Measurements from ENCODE around the gene CFAP45. TPM values are rescaled to one million over a fixed set of nuclear protein-coding genes. Genes with fewer than 3 reads are reported as not detected.

CFAP45 gene
- total RNA-seq: under 0.01 and 0.22 TPM in 2 replicates

GRCh38 chr1:159900086-159900680, at the start of gene CFAP45:
Gene CFAP45, minus strand, starts transcription at chr1:159900165. Its CDS starts 67 bp downstream, at chr1:159900098.
- peak; percentile 66 to 85 for DNase-seq (ENCODE audit: low read depth in 2 of 2)

GRCh38 chr1:159949123-159949522, 49.2 kb upstream of the CFAP45 start:
- DNase-seq (ENCODE audit: low read depth in 2 of 2): no peak

- DNase-seq (ENCODE audit: low read depth in 2 of 2): no peak
These were observed 48.0 kb upstream of the CFAP45 start for GRCh38 chr1:159947942-159948341.

GRCh38 chr1:159946242-159947187, 46.5 kb upstream of the CFAP45 start:
- DNase-seq (ENCODE audit: low read depth in 2 of 2): no peak

- peak; percentile 48 to 90 for DNase-seq (ENCODE audit: low read depth in 2 of 2)
These were observed 45.7 kb upstream of the CFAP45 start, which contains the start of gene IGSF9 for GRCh38 chr1:159945483-159946241. Gene IGSF9, minus strand, starts transcription at chr1:159945613. Its CDS starts 2,159 bp downstream, at chr1:159943454.

GRCh38 chr1:159944623-159945455, 44.9 kb upstream of the CFAP45 start:
- no peak for DNase-seq (ENCODE audit: low read depth in 2 of 2)

- DNase-seq (ENCODE audit: low read depth in 2 of 2): no peak
These were observed 44.1 kb upstream of the CFAP45 start for GRCh38 chr1:159943908-159944622.

GRCh38 chr1:159943278-159943640, 43.3 kb upstream of the CFAP45 start:
- DNase-seq (ENCODE audit: low read depth in 2 of 2): no peak

- DNase-seq (ENCODE audit: low read depth in 2 of 2): no peak
These were observed 42.8 kb upstream of the CFAP45 start for GRCh38 chr1:159942632-159943277.

- no peak for DNase-seq (ENCODE audit: low read depth in 2 of 2)
These were observed 41.9 kb upstream of the CFAP45 start for GRCh38 chr1:159941591-159942560.

- DNase-seq (ENCODE audit: low read depth in 2 of 2): no peak
These were observed 41.2 kb upstream of the CFAP45 start for GRCh38 chr1:159941141-159941540.

- DNase-seq (ENCODE audit: low read depth in 2 of 2): no peak
These were observed 40.1 kb upstream of the CFAP45 start for GRCh38 chr1:159940006-159940620.

- DNase-seq (ENCODE audit: low read depth in 2 of 2): no peak
These were observed 39.7 kb upstream of the CFAP45 start for GRCh38 chr1:159939678-159940002.

GRCh38 chr1:159938905-159939677, 39.1 kb upstream of the CFAP45 start:
- DNase-seq (ENCODE audit: low read depth in 2 of 2): no peak

GRCh38 chr1:159938211-159938852, 38.4 kb upstream of the CFAP45 start:
- no peak for DNase-seq (ENCODE audit: low read depth in 2 of 2)

- DNase-seq (ENCODE audit: low read depth in 2 of 2): no peak
These were observed 37.2 kb upstream of the CFAP45 start for GRCh38 chr1:159937054-159937750.
